ENCODE data around the gene CEP44. TPM values are rescaled to one million over a fixed set of nuclear protein-coding genes. Genes with fewer than 3 reads are reported as not detected.

Gene CEP44
- total RNA-seq, 1 experiment from 2014 or later, result 11.5 TPM

- Histone ChIP-seq H3K9me3 (ENCODE audit: control insufficient read depth in 1 of 2, insufficient read depth in 1 of 2, low read depth in 1 of 2, low read length in 2 of 2) (no peaks in the 10 kb centered on the region), H3K9me2 (ENCODE audit: insufficient read depth) (no peaks in the 10 kb centered on the region), H3K36me3 (ENCODE audit: control insufficient read depth in 1 of 2, insufficient read depth in 2 of 2, low read length in 2 of 2) (no peaks in the 10 kb centered on the region), H3K4me3 (replicated peaks in 1 of 2; ENCODE audit: low read depth in 1 of 2, low read length in 2 of 2) (no peak overlapping the region), H3K4me2 (ENCODE audit: low read length) (no peak overlapping the region), H3K4me1 (ENCODE audit: control insufficient read depth in 1 of 2, insufficient read depth in 2 of 2, low read length in 2 of 2) (0 out of 4 replicates have a peak, but pooled peaks cover 0 to 5% of the 10 kb centered on the region in 2 experiments), H2AFZ (ENCODE audit: low read depth, low read length, poor library complexity, severe bottlenecking) (no peak overlapping the region), H3K27ac (ENCODE audit: low read depth, low read length) (no peak overlapping the region), H3K79me2 (ENCODE audit: insufficient read depth, low read length) (no peaks in the 10 kb centered on the region), H4K20me1 (ENCODE audit: insufficient read depth) (no peaks in the 10 kb centered on the region), H3K9ac (ENCODE audit: low read length) (no peak overlapping the region), H3K27me3 (ENCODE audit: insufficient read depth, low read length) (no peaks in the 10 kb centered on the region)
- no peak for DNase-seq (ENCODE audit: low read depth, low spot score)
- ChIA-PET POLR2A (no interaction called here), CTCF (no interaction called here), RAD21 (ENCODE audit: low non-redundant PET in 1 of 2, low total read pairs in 2 of 2, uncharacterized antibody in 2 of 2, unreplicated experiment in 2 of 2) (no interaction called here)
- BruUV-seq (replicated peaks), result no TSS peak
- intact Hi-C loops (cut with micrococcal nuclease), result no loop called here
- ATAC-seq, result no peak
- no peak for TF ChIP-seq ZNF274 (IDR thresholded peaks at IDR 0.05; ENCODE audit: low read depth, low read length)
- no peak for TF ChIP-seq POLR2AphosphoS5 (IDR thresholded peaks at IDR 0.05; ENCODE audit: low read depth, low read length)
- no peak for TF ChIP-seq RAD21 (IDR thresholded peaks at IDR 0.05; ENCODE audit: low read depth)
- TF ChIP-seq ZFX (IDR thresholded peaks at IDR 0.05), result no peak
Observed at GRCh38 chr4:174357321-174357720, 73.6 kb downstream of the CEP44 start.

- intact Hi-C loops (cut with micrococcal nuclease), result no loop called here
- Histone ChIP-seq H3K9ac (ENCODE audit: low read length) (no peak overlapping the region), H3K27ac (ENCODE audit: low read depth, low read length) (no peak overlapping the region), H3K4me3 (replicated peaks in 1 of 2; ENCODE audit: low read depth in 1 of 2, low read length in 2 of 2) (no peak overlapping the region), H3K79me2 (ENCODE audit: insufficient read depth, low read length) (no peaks in the 10 kb centered on the region), H3K4me2 (ENCODE audit: low read length) (no peak overlapping the region; the same call in 1 of the 2 replicates), H3K4me1 (ENCODE audit: control insufficient read depth in 1 of 2, insufficient read depth in 2 of 2, low read length in 2 of 2) (0 out of 4 replicates have a peak, but pooled peaks cover 0 to 5% of the 10 kb centered on the region in 2 experiments), H3K9me3 (ENCODE audit: control insufficient read depth in 1 of 2, insufficient read depth in 1 of 2, low read depth in 1 of 2, low read length in 2 of 2) (no peaks in the 10 kb centered on the region), H3K36me3 (ENCODE audit: control insufficient read depth in 1 of 2, insufficient read depth in 2 of 2, low read length in 2 of 2) (no peaks in the 10 kb centered on the region), H3K9me2 (ENCODE audit: insufficient read depth) (no peaks in the 10 kb centered on the region), H3K27me3 (ENCODE audit: insufficient read depth, low read length) (no peaks in the 10 kb centered on the region), H4K20me1 (ENCODE audit: insufficient read depth) (no peaks in the 10 kb centered on the region), H2AFZ (ENCODE audit: low read depth, low read length, poor library complexity, severe bottlenecking) (no peak overlapping the region)
- CTCF ChIA-PET, result no interaction called here
- DNase-seq (ENCODE audit: low read depth, low spot score), result no peak
- RAD21 ChIA-PET (ENCODE audit: low non-redundant PET in 1 of 2, low total read pairs in 2 of 2, uncharacterized antibody in 2 of 2, unreplicated experiment in 2 of 2), result no interaction called here
- TF ChIP-seq TCF7L2 (IDR thresholded peaks at IDR 0.05; ENCODE audit: borderline replicate concordance, extremely low read depth, insufficient read depth, insufficient read length) (no peak), POLR2A (IDR thresholded peaks at IDR 0.05; ENCODE audit: borderline replicate concordance, extremely low read depth, insufficient read depth, insufficient read length) (no peak), CBX3 (IDR thresholded peaks at IDR 0.05; ENCODE audit: low read depth) (no peak), RAD21 (IDR thresholded peaks at IDR 0.05; ENCODE audit: low read depth) (no peak), MAX (IDR thresholded peaks at IDR 0.05) (no peak), ELF1 (IDR thresholded peaks at IDR 0.05; ENCODE audit: borderline replicate concordance, low read depth) (no peak), SRF (IDR thresholded peaks at IDR 0.05; ENCODE audit: low read depth) (no peak), ZFX (IDR thresholded peaks at IDR 0.05) (no peak), POLR2AphosphoS5 (IDR thresholded peaks at IDR 0.05; ENCODE audit: low read depth, low read length) (no peak), SP1 (IDR thresholded peaks at IDR 0.05; ENCODE audit: low read depth) (no peak), ATF3 (IDR thresholded peaks at IDR 0.05) (no peak), CEBPB (IDR thresholded peaks at IDR 0.05; ENCODE audit: low read depth) (no peak), ZBTB33 (IDR thresholded peaks at IDR 0.05; ENCODE audit: extremely low read depth, insufficient replicate concordance, low read length) (no peak)
- no peak for ATAC-seq
- BruUV-seq (replicated peaks), result no TSS peak
- POLR2A ChIA-PET, result no interaction called here
Observed at GRCh38 chr4:174358410-174358809, 74.7 kb downstream of the CEP44 start.
